DMS 273 treated with DMSO at 0.1 percent for 48 hours (cell line): ENCODE results near the gene GJC2.
A peak's percentile ranks its signal among the peaks of the same experiment; 100 is the strongest.

Source experiments
- DNase-seq: peaks from one replicate; lab custom pipeline; 2025; lab: John Stamatoyannopoulos, UW

Gene GJC2

GRCh38 chr1:228158151-228159007, 8.6 kb downstream of the GJC2 start:
- no peak for DNase-seq

GRCh38 chr1:228159008-228159665, 9.4 kb downstream of the GJC2 start:
- no peak for DNase-seq

GRCh38 chr1:228160201-228160761, 10.6 kb downstream of the GJC2 start:
- DNase-seq: no peak

- no peak for DNase-seq
Observed at GRCh38 chr1:228161362-228161761, 11.6 kb downstream of the GJC2 start.

GRCh38 chr1:228161866-228162265, 12.1 kb downstream of the GJC2 start:
- no peak for DNase-seq

- DNase-seq: no peak
Observed at GRCh38 chr1:228162286-228163006, 12.7 kb downstream of the GJC2 start.

GRCh38 chr1:228163007-228163753, 13.4 kb downstream of the GJC2 start:
- no peak for DNase-seq

- DNase-seq: no peak
Observed at GRCh38 chr1:228163776-228164519, 14.2 kb downstream of the GJC2 start.

GRCh38 chr1:228164561-228165371, 15.0 kb downstream of the GJC2 start:
- DNase-seq: no peak

GRCh38 chr1:228165372-228166169, 15.8 kb downstream of the GJC2 start, which contains the start of gene IBA57:
Gene IBA57, plus strand, starts transcription at chr1:228165804. Its CDS starts 13 bp downstream, at chr1:228165817.
- DNase-seq: peak; percentile 94

GRCh38 chr1:228166170-228166936, 16.6 kb downstream of the GJC2 start:
- DNase-seq: peak; percentile 36

- no peak for DNase-seq
Observed at GRCh38 chr1:228168563-228169270, 19.0 kb downstream of the GJC2 start.

GRCh38 chr1:228169345-228169744, 19.6 kb downstream of the GJC2 start:
- DNase-seq: no peak

GRCh38 chr1:228170666-228171065, 20.9 kb downstream of the GJC2 start:
- no peak for DNase-seq

- no peak for DNase-seq
Observed at GRCh38 chr1:228171221-228171891, 21.6 kb downstream of the GJC2 start.

- no peak for DNase-seq
Observed at GRCh38 chr1:228172591-228173527, 23.1 kb downstream of the GJC2 start.
